Heart left ventricle (tissue), 13 donors: ENCODE data around the gene CDC42EP3.

Source experiments
- CTCF ChIP-seq, 12 donors: fragments of 200-600 bp; sonication (generic) in 4 of 12; IDR thresholded peaks; one replicate each; pipeline versions ENCODE4 v1.5.0 to v1.8.0; 2018 to 2022; ENCODE audit warnings: antibody characterized with exemption in 12 of 12, mild to moderate bottlenecking in 5 of 12
- POLR2A ChIP-seq, 2 donors: fragments of 450-650 bp; IDR thresholded peaks; one replicate each; pipeline ENCODE4 v1.6.1; 2017; ENCODE audit warnings: antibody characterized with exemption in 2 of 2, mild to moderate bottlenecking in 2 of 2, moderate library complexity in 2 of 2
- donor health status: ischemic (EF 13 %, LVEDD 7.1; RV severe dilation, severe dysfunction).
- donor health status: DM: no; HTN: yes; CAD: no.
- donor health status: DM: no; HTN: no; CAD: no.
- donor health status: ischemic (EF 25% LVEDD 6.9; RV normal size, moderate dysfunction).
- donor health status: ischemic (EF 25% LVEDD 5.7; RV mildly dilated, moderate dysfunction).
- donor health status: ischemic (EF 35%, LVEDD 5.7; RV mildly dilated, moderate dysfunction).
- donor health status: nonischemic (EF 11% LVEDD 7.7; RV severe dilation, severe dysfunction).
- donor health status: DM: yes; HTN: yes; CAD: no.
- donor health status: PGD.
- donor health status: ischemic (EF 29% LVEDD 5.4; RV normal size, mild dysfunction).
- donor health status: nonischemic (EF 23%, LVEDD 6.1; RV moderate dilation, normal function).

- TF ChIP-seq CTCF (IDR thresholded peaks at IDR 0.05) (no peak), POLR2A (IDR thresholded peaks at IDR 0.05) (no peak)
Observed at GRCh38 chr2:37665043-37665442, 6.4 kb downstream of the CDC42EP3 start.
